Hematopoietic multipotent progenitor cell treated with erythropoietin and hydrocortisone succinate and interleukin-3 and kit ligand, for 8 days (in vitro differentiated cells): ENCODE data around the gene CGN.

Experiments
- DNase-seq: peaks from one replicate; pipeline ENCODE4 v3.0.0-alpha.2; 2015

The CGN gene

GRCh38 chr1:151510957-151511635 lies at the start of gene CGN:
CGN (plus strand) TSS chr1:151511387; CDS start chr1:151518520, 7,133 bp downstream.
- peak; percentile 69 for DNase-seq

DNA sequence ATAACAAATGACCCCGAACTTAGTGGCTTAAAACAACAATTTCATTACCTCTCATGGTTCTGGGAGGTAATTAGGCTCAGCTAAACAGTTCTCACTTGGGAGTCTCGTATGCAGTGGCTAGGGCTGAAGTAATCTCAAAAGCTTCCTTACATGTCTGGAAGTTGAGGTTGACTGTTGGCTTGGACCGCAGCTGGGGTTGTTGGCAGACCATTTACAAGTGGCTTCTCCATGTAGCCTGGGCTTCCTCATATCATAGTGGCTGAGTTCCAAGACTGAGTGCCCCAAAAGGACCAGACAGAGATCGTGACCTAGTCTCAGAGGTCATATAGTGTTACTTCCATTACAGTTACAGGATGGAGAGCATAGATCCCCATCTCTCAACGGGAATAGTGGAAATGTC lies 49.5 kb upstream of the CGN start:
- DNase-seq, result no peak

GRCh38 chr1:151465026-151465425 lies 46.2 kb upstream of the CGN start:
- no peak for DNase-seq

- peak; percentile 56 for DNase-seq
Observed at GRCh38 chr1:151472856-151473731, 38.1 kb upstream of the CGN start.

GRCh38 chr1:151474745-151475144 lies 36.4 kb upstream of the CGN start:
- no peak for DNase-seq

GRCh38 chr1:151475175-151475574 lies 36.0 kb upstream of the CGN start:
- DNase-seq, result no peak

DNA sequence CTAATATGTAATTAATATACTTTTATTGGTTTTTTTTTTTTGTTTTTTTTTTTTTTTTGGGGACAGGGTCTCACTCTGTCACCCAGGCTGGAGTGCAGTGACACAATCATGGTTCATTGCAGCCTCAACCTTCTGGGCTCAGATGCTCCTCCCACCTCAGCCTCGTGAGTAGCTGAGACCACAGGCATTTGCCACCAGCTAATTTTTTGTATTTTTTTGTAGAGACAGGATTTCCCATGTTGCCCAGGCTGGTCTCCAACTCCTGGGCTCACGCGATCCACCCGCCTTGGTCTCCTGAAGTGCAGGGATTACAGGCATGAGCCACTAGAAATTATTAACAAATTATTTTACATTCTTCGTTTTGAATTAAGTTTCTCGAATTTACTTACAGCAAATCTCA lies 35.1 kb upstream of the CGN start:
- no peak for DNase-seq

DNA sequence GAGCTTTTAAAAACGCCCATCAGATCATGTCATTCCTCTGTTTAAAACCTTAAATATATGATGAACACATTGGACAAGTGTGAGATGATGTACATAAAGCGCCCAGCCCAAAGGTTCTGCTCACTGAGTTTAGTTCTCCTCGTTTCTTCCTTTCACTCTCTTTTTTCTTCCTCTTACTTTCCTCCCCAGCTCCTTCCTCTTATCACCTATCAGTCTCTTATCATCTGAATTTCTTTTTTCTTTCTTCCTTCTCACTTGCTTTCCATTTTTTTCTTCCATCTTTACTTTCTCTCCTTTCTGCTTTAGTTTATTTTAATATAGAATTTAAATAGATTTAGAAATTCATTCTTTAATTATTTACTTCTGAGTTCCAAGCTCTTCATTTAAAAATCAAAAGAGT lies 34.1 kb upstream of the CGN start:
- no peak for DNase-seq

DNA sequence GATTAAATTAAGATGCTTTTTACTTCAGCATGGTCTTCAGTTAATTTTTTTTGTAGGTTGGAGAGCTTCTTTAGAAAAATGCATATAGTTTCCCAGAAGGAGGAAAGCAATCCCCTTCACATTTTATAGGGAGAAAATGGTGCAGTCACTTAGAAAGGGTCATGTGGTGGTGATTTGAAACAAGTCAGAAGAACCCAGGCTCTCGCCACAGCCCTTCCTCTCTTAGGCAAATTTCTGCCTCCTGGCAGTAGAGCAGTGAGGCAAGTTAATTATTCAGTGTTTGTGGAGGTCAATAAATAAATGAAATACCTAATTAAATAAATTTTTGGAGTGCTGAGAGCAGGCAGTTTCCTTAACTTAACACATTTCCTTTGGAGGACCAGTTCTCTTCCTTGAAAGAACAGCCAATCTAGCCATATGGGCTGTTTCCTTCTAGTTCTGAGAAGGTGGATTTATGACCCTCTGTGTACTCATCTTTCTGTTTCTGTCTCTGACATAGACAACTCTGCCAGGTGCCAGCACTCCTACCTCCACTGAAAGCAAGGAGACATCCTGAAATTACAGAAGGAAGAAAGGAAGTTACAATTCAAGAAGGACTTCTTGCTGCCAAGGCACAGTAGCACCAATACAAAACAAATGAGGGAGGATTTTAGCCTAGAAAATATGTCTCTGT lies 32.9 kb upstream of the CGN start:
- no peak for DNase-seq

GRCh38 chr1:151478923-151479322 lies 32.3 kb upstream of the CGN start:
- DNase-seq, result no peak

- DNase-seq, result no peak
Observed at GRCh38 chr1:151479462-151479861, 31.7 kb upstream of the CGN start.

DNA sequence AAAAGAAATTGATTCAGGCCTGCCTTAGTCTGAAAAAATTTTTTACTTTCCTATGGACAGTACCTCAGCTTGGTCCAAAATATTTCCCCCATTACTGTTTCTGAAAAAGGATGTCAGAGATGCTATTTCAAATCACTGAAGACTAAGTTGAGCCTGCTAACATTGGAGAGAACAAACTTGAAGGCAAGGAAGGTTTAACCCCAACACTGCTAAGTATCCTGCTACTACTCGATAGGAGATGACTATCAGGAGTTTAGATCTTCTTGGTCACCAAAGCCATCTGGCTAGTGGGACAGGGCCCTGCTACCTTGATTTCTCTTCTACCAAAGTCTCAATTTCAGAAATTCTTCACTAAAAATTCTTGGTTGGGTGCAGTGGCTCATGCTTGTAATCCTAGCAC lies 29.2 kb upstream of the CGN start:
- DNase-seq, result no peak

DNA sequence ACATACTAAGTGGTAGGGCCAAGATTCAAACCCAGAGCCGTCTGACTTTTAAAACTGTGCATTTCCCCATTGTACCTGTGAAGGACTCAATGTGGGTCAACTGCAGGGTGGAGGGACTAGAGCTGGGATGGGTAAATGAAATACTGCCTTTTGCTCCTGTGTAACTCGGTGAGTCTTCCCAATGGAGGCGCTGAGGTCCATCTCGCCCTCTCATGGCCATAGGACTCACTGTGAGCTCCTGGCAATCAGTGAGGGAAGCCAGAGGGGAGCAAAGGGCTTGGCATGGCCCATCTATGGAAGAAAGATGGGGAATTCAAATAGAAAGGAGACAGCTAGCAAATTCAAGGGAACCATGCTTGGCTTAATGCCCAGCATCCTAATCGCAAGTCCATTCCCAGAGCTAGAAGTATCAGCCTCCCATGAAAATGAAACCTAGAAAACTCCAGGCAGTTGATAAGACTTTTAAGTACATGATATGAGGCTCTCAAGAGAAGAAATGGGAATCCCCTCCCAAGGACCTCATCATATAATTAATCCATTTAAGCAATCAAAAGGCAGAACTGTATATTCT lies 25.4 kb upstream of the CGN start:
- DNase-seq, result no peak

DNA sequence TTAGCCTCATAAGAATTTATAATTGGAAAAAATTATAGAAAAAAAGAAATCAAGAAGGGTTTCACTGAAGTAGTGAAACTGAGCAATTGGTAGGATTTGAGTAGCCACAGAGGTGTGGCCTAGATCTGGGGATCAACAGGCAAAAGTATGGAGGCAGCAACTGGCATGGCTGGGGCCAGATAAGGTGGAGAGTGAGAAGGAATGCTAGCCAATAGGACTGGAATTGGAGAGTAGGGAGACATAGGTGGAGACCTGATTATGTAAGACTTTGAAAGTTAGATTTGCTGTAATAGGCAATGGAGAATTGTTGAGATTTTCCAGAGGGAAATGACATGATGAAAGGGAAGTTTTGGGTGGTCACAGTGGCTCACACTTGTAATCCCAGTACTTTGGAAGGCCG lies 24.6 kb upstream of the CGN start:
- DNase-seq, result no peak

DNA sequence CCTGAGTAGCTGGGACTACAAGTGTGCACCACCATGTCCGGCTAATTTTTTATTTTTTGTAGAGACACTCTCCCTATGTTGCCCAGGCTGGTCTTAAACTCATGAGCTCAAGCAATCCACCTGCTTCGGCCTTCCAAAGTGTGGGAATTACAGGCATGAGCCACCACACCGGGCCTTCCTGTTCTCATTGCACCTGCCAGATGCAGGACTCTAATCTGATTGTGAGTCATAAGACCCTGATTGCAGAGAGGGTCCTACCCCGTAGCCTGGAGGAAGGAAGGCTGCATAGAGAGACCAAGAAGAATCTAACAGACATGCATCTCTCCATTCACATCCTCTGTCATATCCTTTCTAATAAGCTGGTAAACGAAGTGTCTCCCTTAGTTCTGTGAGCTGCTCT lies 19.5 kb upstream of the CGN start:
- DNase-seq, result no peak

GRCh38 chr1:151492120-151492519 lies 19.1 kb upstream of the CGN start:
- peak; percentile 25 for DNase-seq

DNA sequence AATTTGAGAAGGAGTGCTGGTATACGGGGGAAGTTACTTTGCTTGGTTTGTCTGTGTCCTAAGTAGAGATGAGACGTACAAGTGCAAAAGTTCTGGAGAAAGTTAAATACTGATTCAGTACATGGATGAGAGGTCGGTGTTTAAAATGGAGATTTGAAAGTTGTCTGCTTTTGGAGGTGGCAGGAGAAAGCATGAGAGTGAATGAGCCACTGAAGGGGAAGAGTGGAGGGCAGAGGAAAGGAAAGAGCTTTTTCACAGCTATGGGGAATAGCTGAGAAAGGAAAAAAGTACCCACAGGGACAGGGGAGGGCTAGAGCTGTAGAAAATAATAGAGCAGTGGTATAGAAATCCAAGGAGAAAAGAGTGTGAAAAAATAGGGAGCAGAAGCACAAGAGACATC lies 18.1 kb upstream of the CGN start:
- no peak for DNase-seq

GRCh38 chr1:151494741-151495281 lies 16.4 kb upstream of the CGN start:
- DNase-seq, result peak; percentile 42

DNA sequence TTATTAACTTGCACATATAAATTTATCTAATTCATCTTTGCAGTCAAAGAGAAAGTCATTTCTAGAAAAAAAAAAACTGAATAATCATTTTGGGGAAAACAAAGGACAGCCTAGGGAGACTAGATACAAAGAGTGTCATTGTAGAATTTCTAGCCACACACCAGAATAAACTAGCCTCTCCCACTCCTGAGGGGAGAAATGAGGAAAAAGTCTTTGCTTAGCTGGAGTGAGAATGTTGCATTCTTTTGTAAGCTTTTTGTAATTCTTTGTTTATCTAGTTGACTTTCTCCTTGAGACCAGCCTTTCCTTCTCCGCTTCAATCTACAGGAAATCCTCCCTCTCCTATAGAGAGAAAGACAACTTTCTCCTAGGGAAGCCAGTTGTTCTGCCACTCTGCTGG lies 15.9 kb upstream of the CGN start:
- no peak for DNase-seq

DNA sequence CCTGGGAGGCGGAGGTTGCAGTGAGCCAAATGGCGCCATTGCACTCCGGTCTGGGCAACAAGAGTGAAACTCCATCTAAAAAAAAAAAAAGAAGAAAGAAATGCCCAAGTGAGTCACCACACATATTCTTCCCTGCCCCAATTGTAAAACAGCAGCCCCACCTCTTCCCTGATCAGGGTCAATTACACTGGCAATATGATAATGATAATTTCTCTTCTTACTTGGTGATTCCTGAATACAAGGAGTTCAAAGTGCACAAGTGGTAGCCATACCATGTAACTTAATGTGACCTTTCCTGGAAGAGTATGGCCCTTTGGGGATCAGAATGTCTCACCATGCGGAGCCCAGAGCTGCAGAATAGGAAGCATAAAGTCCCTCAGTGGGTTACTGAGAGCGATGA lies 11.8 kb upstream of the CGN start:
- no peak for DNase-seq

- no peak for DNase-seq
Observed at GRCh38 chr1:151499930-151500329, 11.3 kb upstream of the CGN start.

DNA sequence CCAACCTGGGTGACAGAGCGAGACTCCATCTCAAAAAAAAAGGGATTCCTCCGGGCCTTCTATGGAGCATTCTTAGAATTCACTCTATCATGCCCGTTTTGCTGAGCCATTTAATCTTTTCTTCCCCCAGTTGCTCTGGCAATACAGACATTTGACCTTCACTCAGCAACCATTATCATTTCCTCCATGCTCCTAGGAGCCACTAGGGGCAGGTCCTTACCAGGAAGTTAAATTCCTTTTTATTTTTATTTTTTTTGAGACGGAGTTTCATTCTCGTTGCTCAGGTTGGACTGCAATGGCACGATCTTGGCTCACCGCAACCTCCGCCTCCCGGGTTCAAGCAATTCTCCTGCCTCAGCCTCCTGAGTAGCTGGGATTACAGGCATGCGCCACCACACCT lies 9.7 kb upstream of the CGN start:
- no peak for DNase-seq

GRCh38 chr1:151502035-151502700 lies 9.0 kb upstream of the CGN start:
- DNase-seq, result no peak
